ENCODE data around the gene NUDT16L1.

NUDT16L1 gene

GRCh38 chr16:4696172-4696904 is 3.0 kb downstream of the NUDT16L1 start:
- Histone ChIP-seq H3K36me3 (ENCODE audit: control insufficient read depth in 4 of 4, insufficient read depth in 4 of 4, low read length in 3 of 4) (peaks cover 5 to 63% (median 50%) of the 10 kb centered on the region in 4 experiments), H3K4me3 (ENCODE audit: control insufficient read depth in 1 of 7, extremely low read depth in 1 of 7, insufficient read depth in 4 of 7, low read depth in 2 of 7, low read length in 6 of 7) (no peak overlapping the region), H3K9me3 (ENCODE audit: control extremely low read depth in 1 of 5, control insufficient read depth in 4 of 5, insufficient read depth in 2 of 5, low read depth in 1 of 5, low read length in 4 of 5) (no peaks in the 10 kb centered on the region), H3K27me3 (replicated peaks in 2 of 5; ENCODE audit: control insufficient read depth in 4 of 5, insufficient read depth in 5 of 5, low read length in 4 of 5) (no peaks in the 10 kb centered on the region), H3K27ac (ENCODE audit: insufficient read depth in 1 of 2, low read depth in 1 of 2, low read length in 2 of 2, poor library complexity in 1 of 2, severe bottlenecking in 2 of 2) (no peak overlapping the region), H3K4me1 (ENCODE audit: control extremely low read depth in 1 of 4, control insufficient read depth in 4 of 4, insufficient read depth in 4 of 4, low read length in 3 of 4) (peaks cover 0 to 22% (median 17%) of the 10 kb centered on the region in 4 experiments)
- CTCF ChIA-PET = interaction anchor here (1.0 to 2.0 kb wide), 8 partner anchors 9 to 260 kb away, joined by 3 to 8 read pairs (median 5); partner anchors contain the start of genes ANKS3 and DNAAF8
- DNase-seq = no peak
- 92% methylated on average over 19 of the region's 19 CpGs for WGBS (ENCODE audit: insufficient coverage)
- POLR2A ChIA-PET = interaction anchor here (1.0 kb wide), 1 partner anchor 174 kb away, joined by 3 read pairs; no protein-coding TSS in a partner anchor

- DNase-seq = no peak
- ChIA-PET CTCF (interaction anchor here (1.0 kb wide), 1 partner anchor 60 kb away, joined by 3 read pairs; no protein-coding TSS in a partner anchor), POLR2A (interaction anchor here (0.6 to 1.0 kb wide), 2 partner anchors 173 to 186 kb away, joined by 3 read pairs; no protein-coding TSS in a partner anchor)
- Histone ChIP-seq H3K4me3 (ENCODE audit: control insufficient read depth in 1 of 7, extremely low read depth in 1 of 7, insufficient read depth in 4 of 7, low read depth in 2 of 7, low read length in 6 of 7) (no peak overlapping the region), H3K4me1 (ENCODE audit: control extremely low read depth in 1 of 4, control insufficient read depth in 4 of 4, insufficient read depth in 4 of 4, low read length in 3 of 4) (peaks cover 0 to 20% (median 15%) of the 10 kb centered on the region in 4 experiments), H3K27me3 (replicated peaks in 2 of 5; ENCODE audit: control insufficient read depth in 4 of 5, insufficient read depth in 5 of 5, low read length in 4 of 5) (no peaks in the 10 kb centered on the region), H3K27ac (ENCODE audit: insufficient read depth in 1 of 2, low read depth in 1 of 2, low read length in 2 of 2, poor library complexity in 1 of 2, severe bottlenecking in 2 of 2) (no peak overlapping the region), H3K9me3 (ENCODE audit: control extremely low read depth in 1 of 5, control insufficient read depth in 4 of 5, insufficient read depth in 2 of 5, low read depth in 1 of 5, low read length in 4 of 5) (no peaks in the 10 kb centered on the region), H3K36me3 (ENCODE audit: control insufficient read depth in 4 of 4, insufficient read depth in 4 of 4, low read length in 3 of 4) (peaks cover 5 to 71% (median 54%) of the 10 kb centered on the region in 4 experiments)
- 95% methylated on average over 32 of the region's 33 CpGs for WGBS (ENCODE audit: insufficient coverage)
These were observed 3.8 kb downstream of the NUDT16L1 start for GRCh38 chr16:4696905-4697847.

GRCh38 chr16:4697848-4698291 is 4.5 kb downstream of the NUDT16L1 start:
- POLR2A ChIA-PET = interaction anchor here (0.6 kb wide), 1 partner anchor 187 kb away, joined by 3 read pairs; no protein-coding TSS in a partner anchor
- Histone ChIP-seq H3K9me3 (ENCODE audit: control extremely low read depth in 1 of 5, control insufficient read depth in 4 of 5, insufficient read depth in 2 of 5, low read depth in 1 of 5, low read length in 4 of 5) (no peaks in the 10 kb centered on the region), H3K36me3 (ENCODE audit: control insufficient read depth in 4 of 4, insufficient read depth in 4 of 4, low read length in 3 of 4) (peaks cover 7 to 78% (median 56%) of the 10 kb centered on the region in 4 experiments), H3K4me3 (ENCODE audit: control insufficient read depth in 1 of 7, extremely low read depth in 1 of 7, insufficient read depth in 4 of 7, low read depth in 2 of 7, low read length in 6 of 7) (no peak overlapping the region), H3K27ac (ENCODE audit: insufficient read depth in 1 of 2, low read depth in 1 of 2, low read length in 2 of 2, poor library complexity in 1 of 2, severe bottlenecking in 2 of 2) (no peak overlapping the region), H3K27me3 (replicated peaks in 2 of 5; ENCODE audit: control insufficient read depth in 4 of 5, insufficient read depth in 5 of 5, low read length in 4 of 5) (no peaks in the 10 kb centered on the region), H3K4me1 (ENCODE audit: control extremely low read depth in 1 of 4, control insufficient read depth in 4 of 4, insufficient read depth in 4 of 4, low read length in 3 of 4) (peaks cover 0 to 13% (median 8%) of the 10 kb centered on the region in 4 experiments)
- DNase-seq = no peak
- 100% methylated on average over 6 of the region's 9 CpGs for WGBS (ENCODE audit: insufficient coverage)
- CTCF ChIA-PET = interaction anchor here (1.0 kb wide), 1 partner anchor 60 kb away, joined by 3 read pairs; no protein-coding TSS in a partner anchor

GRCh38 chr16:4698321-4699045 is 5.1 kb downstream of the NUDT16L1 start:
- no peak for DNase-seq
- Histone ChIP-seq H3K4me3 (ENCODE audit: control insufficient read depth in 1 of 7, extremely low read depth in 1 of 7, insufficient read depth in 4 of 7, low read depth in 2 of 7, low read length in 6 of 7) (no peak overlapping the region), H3K9me3 (ENCODE audit: control extremely low read depth in 1 of 5, control insufficient read depth in 4 of 5, insufficient read depth in 2 of 5, low read depth in 1 of 5, low read length in 4 of 5) (no peaks in the 10 kb centered on the region), H3K27ac (ENCODE audit: insufficient read depth in 1 of 2, low read depth in 1 of 2, low read length in 2 of 2, poor library complexity in 1 of 2, severe bottlenecking in 2 of 2) (no peak overlapping the region), H3K4me1 (ENCODE audit: control extremely low read depth in 1 of 4, control insufficient read depth in 4 of 4, insufficient read depth in 4 of 4, low read length in 3 of 4) (peaks cover 0 to 9% (median 4%) of the 10 kb centered on the region in 4 experiments), H3K36me3 (ENCODE audit: control insufficient read depth in 4 of 4, insufficient read depth in 4 of 4, low read length in 3 of 4) (peaks cover 7 to 80% (median 56%) of the 10 kb centered on the region in 4 experiments), H3K27me3 (replicated peaks in 2 of 5; ENCODE audit: control insufficient read depth in 4 of 5, insufficient read depth in 5 of 5, low read length in 4 of 5) (no peaks in the 10 kb centered on the region)
- WGBS (ENCODE audit: insufficient coverage) = 98% methylated on average over 26 of the region's 36 CpGs
- ChIA-PET POLR2A (no interaction called here), CTCF (no interaction called here)

- POLR2A ChIA-PET = no interaction called here
- Histone ChIP-seq H3K27ac (ENCODE audit: insufficient read depth in 1 of 2, low read depth in 1 of 2, low read length in 2 of 2, poor library complexity in 1 of 2, severe bottlenecking in 2 of 2) (no peak overlapping the region), H3K9me3 (ENCODE audit: control extremely low read depth in 1 of 5, control insufficient read depth in 4 of 5, insufficient read depth in 2 of 5, low read depth in 1 of 5, low read length in 4 of 5) (no peaks in the 10 kb centered on the region), H3K27me3 (replicated peaks in 2 of 5; ENCODE audit: control insufficient read depth in 4 of 5, insufficient read depth in 5 of 5, low read length in 4 of 5) (no peaks in the 10 kb centered on the region), H3K36me3 (ENCODE audit: control insufficient read depth in 4 of 4, insufficient read depth in 4 of 4, low read length in 3 of 4) (peaks cover 7 to 80% (median 58%) of the 10 kb centered on the region in 4 experiments), H3K4me1 (ENCODE audit: control extremely low read depth in 1 of 4, control insufficient read depth in 4 of 4, insufficient read depth in 4 of 4, low read length in 3 of 4) (peaks cover 0 to 12% (median 8%) of the 10 kb centered on the region in 4 experiments), H3K4me3 (ENCODE audit: control insufficient read depth in 1 of 7, extremely low read depth in 1 of 7, insufficient read depth in 4 of 7, low read depth in 2 of 7, low read length in 6 of 7) (no peak overlapping the region)
- DNase-seq = no peak
- CTCF ChIA-PET = no interaction called here
- WGBS (ENCODE audit: insufficient coverage) = 95% methylated on average over 18 of the region's 19 CpGs
These were observed 5.7 kb downstream of the NUDT16L1 start for GRCh38 chr16:4699046-4699556.

GRCh38 chr16:4700380-4700996 is 7.1 kb downstream of the NUDT16L1 start:
- Histone ChIP-seq H3K4me3 (ENCODE audit: control insufficient read depth in 1 of 7, extremely low read depth in 1 of 7, insufficient read depth in 4 of 7, low read depth in 2 of 7, low read length in 6 of 7) (no peak overlapping the region), H3K27me3 (replicated peaks in 2 of 5; ENCODE audit: control insufficient read depth in 4 of 5, insufficient read depth in 5 of 5, low read length in 4 of 5) (no peaks in the 10 kb centered on the region), H3K9me3 (ENCODE audit: control extremely low read depth in 1 of 5, control insufficient read depth in 4 of 5, insufficient read depth in 2 of 5, low read depth in 1 of 5, low read length in 4 of 5) (no peaks in the 10 kb centered on the region), H3K36me3 (ENCODE audit: control insufficient read depth in 4 of 4, insufficient read depth in 4 of 4, low read length in 3 of 4) (peaks cover 10 to 85% (median 62%) of the 10 kb centered on the region in 4 experiments), H3K27ac (ENCODE audit: insufficient read depth in 1 of 2, low read depth in 1 of 2, low read length in 2 of 2, poor library complexity in 1 of 2, severe bottlenecking in 2 of 2) (no peak overlapping the region), H3K4me1 (ENCODE audit: control extremely low read depth in 1 of 4, control insufficient read depth in 4 of 4, insufficient read depth in 4 of 4, low read length in 3 of 4) (peaks cover 0 to 8% (median 4%) of the 10 kb centered on the region in 4 experiments)
- CTCF ChIA-PET = no interaction called here
- no peak for DNase-seq
- POLR2A ChIA-PET = no interaction called here
- whole genome bisulfite sequencing (ENCODE audit: insufficient coverage) = 95% methylated on average over 10 of the region's 13 CpGs
